Measurements from ENCODE around the gene CDH3.
"Not testable (repeated sequence)": the region's sequence is repeated elsewhere in the genome, so short reads cannot be mapped to it uniquely, and the experiment has no call there.

CDH3 gene

GRCh38 chr16:68707340-68708152 is 62.4 kb downstream of the CDH3 start:
- DNase-seq, result no peak

DNA sequence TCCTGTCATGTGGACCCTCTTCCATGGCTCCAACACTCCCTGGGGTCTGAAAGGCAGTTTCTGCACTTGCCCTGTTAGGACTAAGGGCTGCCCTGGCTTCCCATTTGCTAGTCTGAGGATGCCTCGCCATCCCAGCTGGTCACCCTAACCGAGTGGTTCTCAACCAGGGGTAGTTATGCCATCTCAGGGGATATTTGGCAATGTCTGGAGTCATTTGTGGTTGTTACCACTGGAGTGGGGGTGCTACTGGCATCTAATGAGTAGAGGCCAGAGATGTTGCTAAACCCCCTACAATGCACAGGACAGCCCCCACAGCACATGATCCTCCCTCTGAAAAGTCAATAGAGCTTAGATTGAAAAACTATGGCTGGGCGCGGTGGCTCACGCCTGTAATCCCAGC is 65.1 kb downstream of the CDH3 start:
- no peak for DNase-seq

DNA sequence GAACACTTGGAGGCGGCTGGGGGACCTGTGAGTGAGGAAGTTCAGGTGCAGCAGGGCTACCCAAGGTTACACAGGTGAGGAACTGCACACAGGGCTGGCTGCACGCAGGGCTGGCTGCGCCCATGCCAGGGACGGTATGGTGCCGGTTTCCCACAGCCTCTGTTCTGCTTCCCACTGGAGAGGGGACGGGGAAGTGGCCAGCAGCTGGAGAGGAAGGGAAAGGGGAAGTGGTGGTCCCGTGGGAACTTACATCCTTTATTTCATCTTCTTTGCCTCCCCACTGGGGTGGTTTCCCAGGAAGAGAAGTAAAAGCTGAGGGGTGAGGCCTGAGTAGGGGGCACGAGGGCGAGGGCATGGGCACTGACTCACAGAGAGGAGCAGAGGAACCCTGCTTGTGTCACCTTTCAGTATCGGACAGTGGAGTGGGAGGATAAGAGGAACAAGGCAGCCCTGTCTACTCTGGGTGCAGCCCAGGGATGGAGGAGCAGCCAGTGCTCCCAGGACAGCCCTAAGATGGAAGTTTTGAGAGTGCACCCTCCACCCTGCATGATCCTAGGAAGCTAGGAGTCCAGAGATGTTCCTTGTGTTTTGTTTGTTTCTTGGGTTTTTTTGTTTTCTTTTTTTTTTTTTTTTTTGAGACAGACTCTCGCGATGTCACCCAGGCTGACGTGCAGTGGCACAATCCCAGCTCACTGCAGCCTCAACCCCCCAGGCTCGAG is 66.5 kb downstream of the CDH3 start:
- no peak for DNase-seq

GRCh38 chr16:68713361-68713760 is 68.3 kb downstream of the CDH3 start:
- no peak for DNase-seq

DNA sequence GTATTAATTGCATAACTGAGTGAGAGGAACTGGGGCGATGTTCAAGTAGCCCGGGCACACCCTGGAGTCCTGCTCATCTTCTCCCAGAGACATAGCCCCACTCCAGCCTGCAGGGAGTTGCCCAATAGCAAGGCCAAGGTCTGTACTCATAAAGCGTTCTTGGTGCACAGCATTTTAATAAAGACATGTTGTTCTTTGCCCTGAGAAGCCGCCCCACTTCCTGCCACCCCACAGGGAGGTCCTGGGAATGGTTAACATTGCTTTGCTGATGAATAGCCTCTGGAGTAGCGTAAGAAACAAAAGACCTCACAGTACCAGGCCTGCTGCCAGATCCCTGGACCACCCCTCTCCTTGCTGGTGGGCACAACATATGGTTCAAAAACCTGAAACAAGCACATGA is 70.4 kb downstream of the CDH3 start:
- no peak for DNase-seq

GRCh38 chr16:68716516-68716915 is 71.4 kb downstream of the CDH3 start:
- DNase-seq, result not testable (repeated sequence)

GRCh38 chr16:68717684-68718083 is 72.6 kb downstream of the CDH3 start:
- no peak for DNase-seq

- no peak for DNase-seq
These were observed 73.5 kb downstream of the CDH3 start for GRCh38 chr16:68718590-68718989.

DNA sequence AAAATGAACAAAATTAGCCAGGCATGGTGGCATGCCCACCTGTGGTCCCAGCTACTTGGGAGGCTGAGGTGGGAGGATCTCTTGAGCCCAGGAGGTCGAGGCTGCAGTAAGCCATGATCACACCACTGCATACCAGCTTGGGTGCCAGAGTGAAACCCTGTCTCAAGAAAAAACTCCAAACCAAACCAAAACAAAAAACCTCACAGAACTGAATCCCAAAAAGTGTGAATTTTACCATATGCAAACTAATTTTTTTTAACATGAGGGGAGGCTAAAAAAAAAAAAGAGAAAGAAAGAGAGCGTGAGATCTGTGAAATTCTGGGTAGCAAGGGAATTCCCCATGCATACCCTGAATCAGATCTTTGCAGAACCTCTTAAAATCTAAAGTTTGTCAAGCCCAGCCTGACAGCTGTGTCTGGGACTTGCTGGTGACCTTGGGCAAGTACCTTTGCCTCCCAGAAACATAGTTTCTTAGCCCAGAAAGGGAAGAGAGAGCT is 74.9 kb downstream of the CDH3 start:
- DNase-seq, result no peak

DNA sequence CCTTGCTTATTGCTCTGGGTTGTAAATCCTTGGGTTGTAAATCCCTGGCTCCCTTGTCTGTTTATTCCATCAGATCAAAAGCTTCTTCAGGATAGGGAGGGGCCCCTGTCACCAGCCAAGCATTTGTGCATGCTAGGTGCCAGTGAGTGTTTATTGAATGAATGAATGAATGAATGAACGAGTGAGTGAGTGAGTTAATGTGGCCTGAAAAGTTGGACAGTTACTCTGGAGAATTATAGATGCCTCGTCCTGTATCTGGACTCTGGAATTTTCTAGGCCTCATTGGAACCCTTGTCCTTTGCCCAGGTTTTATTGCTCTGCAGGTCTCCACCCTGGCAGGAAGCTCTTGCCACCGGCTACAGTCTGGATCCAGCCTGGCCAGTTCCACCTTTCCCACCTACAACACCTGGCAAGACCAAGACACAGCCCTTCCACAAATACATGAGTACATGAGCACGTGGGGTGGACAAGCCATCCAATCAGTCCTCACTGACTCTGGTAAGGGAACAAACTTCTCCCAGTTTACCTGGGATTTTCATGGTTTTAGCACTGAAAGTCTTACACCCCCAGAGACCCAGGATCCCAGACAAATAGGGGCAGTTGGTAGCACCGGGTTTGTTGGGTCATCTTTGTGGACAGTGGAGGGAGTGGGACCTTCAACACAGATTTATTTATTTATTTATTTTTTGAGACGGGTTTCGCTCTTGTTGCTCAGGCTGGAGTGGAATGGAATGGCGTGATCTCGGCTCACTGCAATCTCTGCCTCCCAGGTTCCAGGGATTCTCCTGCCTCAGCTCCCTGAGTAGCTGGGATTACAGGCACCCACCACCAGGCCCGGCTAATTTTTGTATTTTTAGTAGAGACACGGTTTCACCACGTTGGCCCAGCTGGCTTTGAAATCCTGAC is 77.3 kb downstream of the CDH3 start:
- no peak for DNase-seq

DNA sequence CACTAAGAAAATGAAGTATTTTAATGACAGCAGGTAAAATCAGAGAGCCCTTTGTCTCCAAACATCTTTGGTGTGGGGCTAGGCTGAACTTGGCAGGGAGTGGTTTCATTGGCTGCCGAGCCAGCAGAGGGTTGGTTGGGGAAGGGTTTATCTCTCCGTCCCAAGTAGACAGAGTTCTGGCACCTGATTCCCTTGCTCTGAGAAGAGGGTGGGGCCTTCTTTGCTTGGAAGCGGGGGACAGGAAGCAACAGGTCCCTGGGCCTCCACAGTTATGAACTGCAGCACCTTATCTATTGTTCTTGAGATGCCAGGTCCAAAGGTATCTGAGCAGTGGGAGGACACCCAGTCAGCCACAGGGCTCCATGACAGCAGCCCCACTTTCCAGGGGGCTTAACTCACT is 79.7 kb downstream of the CDH3 start:
- DNase-seq, result no peak

- DNase-seq, result no peak
These were observed 83.4 kb downstream of the CDH3 start for GRCh38 chr16:68728523-68728922.

DNA sequence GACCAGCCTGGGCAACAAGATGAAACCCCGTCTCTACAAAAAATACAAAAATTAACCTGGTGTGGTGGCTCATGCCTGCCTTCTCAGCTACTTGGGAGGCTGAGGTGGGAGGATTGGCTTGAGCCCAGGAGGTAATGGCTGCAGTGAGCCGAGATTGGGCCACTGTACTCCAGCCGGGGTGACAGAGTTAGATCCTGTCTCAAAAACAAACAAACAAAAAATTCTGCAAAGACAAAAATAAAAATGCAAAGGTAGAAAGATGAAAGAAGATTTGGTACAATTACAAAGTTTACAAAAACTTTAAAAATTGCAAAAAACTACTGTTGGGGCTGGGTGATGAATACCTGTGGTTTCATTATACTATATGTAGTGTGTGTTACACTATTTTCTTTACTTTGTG is 86.5 kb downstream of the CDH3 start:
- no peak for DNase-seq

DNA sequence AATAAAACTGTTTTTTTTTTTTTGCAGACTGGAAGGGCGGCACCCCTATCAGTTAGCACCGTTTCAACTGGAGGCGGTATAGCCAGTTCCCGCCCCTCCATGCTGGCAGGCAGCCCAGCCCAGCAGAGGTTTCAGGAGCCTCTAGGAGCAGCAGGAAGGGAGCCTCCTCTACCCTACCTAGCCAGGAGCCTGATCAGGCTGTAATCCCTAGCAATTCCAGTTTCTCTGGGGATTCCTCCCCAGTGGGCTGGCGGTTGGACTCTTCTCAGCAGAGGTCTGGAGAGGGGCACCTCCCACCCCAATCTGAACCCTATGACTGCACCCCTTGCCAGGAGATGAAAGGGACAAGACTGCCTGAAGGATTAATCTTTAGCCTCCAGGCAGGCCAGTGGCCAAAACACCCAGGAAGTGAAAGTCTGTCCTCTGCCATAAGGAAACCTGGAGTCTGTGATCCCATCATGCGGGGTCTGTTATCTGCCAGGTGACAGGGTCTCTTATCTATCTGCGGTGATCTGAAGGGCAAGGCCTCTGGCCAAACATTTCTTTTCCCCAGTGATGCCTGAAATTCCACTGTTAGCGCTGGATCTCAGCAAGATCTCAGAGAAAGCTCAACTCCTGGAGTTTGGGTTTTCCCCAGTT is 87.1 kb downstream of the CDH3 start:
- DNase-seq, result no peak

- no peak for DNase-seq
These were observed 87.8 kb downstream of the CDH3 start for GRCh38 chr16:68732741-68733399.

- no peak for DNase-seq
These were observed 88.5 kb downstream of the CDH3 start for GRCh38 chr16:68733570-68733969.

- DNase-seq, result no peak
These were observed 89.7 kb downstream of the CDH3 start for GRCh38 chr16:68734782-68735181.

DNA sequence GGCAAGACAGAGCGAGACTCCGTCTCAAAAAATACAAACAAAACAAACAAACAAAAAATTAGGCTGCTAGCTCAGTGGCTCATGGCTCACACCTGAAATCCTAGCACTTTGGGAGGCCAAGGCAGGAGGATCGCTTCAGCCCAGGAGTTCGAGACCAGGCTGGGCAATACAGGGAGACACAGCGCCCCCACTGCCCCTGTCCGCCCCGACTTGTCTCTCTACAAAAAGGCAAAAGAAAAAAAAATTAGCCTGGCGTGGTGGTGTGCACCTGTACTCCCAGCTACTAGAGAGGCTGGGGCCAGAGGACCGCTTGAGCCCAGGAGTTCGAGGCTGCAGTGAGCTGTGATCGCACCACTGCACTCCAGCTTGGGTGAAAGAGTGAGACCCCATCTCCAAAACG is 91.5 kb downstream of the CDH3 start:
- no peak for DNase-seq

- no peak for DNase-seq
These were observed 92.1 kb downstream of the CDH3 start, which contains the start of gene CDH1 for GRCh38 chr16:68737046-68737729. Gene CDH1, plus strand, starts transcription at chr16:68737292. Its CDS starts 124 bp downstream, at chr16:68737416.

- DNase-seq, result no peak
These were observed 92.9 kb downstream of the CDH3 start for GRCh38 chr16:68737730-68738629.
